NT2/D1 (cell line): ENCODE results near the gene CPN2.

Experiments
- SUZ12 ChIP-seq: IDR thresholded peaks from 2 replicates; pipeline ENCODE4 v1.6.1; 2011; ENCODE audit not compliant: insufficient read length, insufficient read depth; ENCODE audit errors: extremely low read depth
- YY1 ChIP-seq: IDR thresholded peaks from 2 replicates; pipeline ENCODE4 v1.6.1; 2011; ENCODE audit not compliant: insufficient read length, insufficient read depth
- ZNF274 ChIP-seq: IDR thresholded peaks from 2 replicates; pipeline ENCODE4 v1.6.1; 2011; ENCODE audit warnings: mild to moderate bottlenecking, low read depth, low read length

- no peak for TF ChIP-seq YY1
- TF ChIP-seq ZNF274 = no peak
- TF ChIP-seq SUZ12 = no peak
These were observed 11.8 kb downstream of the CPN2 start for GRCh38 chr3:194339356-194339755.
